SW480 (cell line): ENCODE results near the gene USP21.

ENCODE experiments used
- DNase-seq: peaks from one replicate; pipeline ENCODE4 v3.0.0-alpha.2; 2016; ENCODE audit warnings: low spot score

The USP21 gene

GRCh38 chr1:161133220-161133740, 26.0 kb upstream of the USP21 start:
- DNase-seq, result peak; percentile 36

- DNase-seq, result no peak
Measured at GRCh38 chr1:161137881-161138280, 21.4 kb upstream of the USP21 start.

- DNase-seq, result no peak
Measured at GRCh38 chr1:161138431-161138830, 20.9 kb upstream of the USP21 start.

- peak; percentile 32 for DNase-seq
Measured at GRCh38 chr1:161139766-161140165, 19.5 kb upstream of the USP21 start.

- no peak for DNase-seq
Measured at GRCh38 chr1:161140755-161141400, 18.4 kb upstream of the USP21 start.

GRCh38 chr1:161145832-161146231, 13.5 kb upstream of the USP21 start:
- DNase-seq, result no peak

GRCh38 chr1:161153176-161153575, 6.1 kb upstream of the USP21 start:
- no peak for DNase-seq

GRCh38 chr1:161153682-161154337, 5.5 kb upstream of the USP21 start, which contains the start of gene UFC1:
UFC1 (plus strand) TSS chr1:161153978; CDS start chr1:161153998, 20 bp downstream.
- DNase-seq, result peak; percentile 95

- no peak for DNase-seq
Measured at GRCh38 chr1:161157867-161158266, 1.4 kb upstream of the USP21 start.

- DNase-seq, result no peak
Measured at GRCh38 chr1:161158316-161159010, 837 bp upstream of the USP21 start.

GRCh38 chr1:161159913-161160243, 578 bp downstream of the USP21 start:
- DNase-seq, result no peak

GRCh38 chr1:161160671-161161145, 1.4 kb downstream of the USP21 start:
- DNase-seq, result no peak

GRCh38 chr1:161161652-161162051, 2.4 kb downstream of the USP21 start:
- DNase-seq, result no peak

- DNase-seq, result no peak
Measured at GRCh38 chr1:161162052-161162451, 2.8 kb downstream of the USP21 start.

- DNase-seq, result no peak
Measured at GRCh38 chr1:161162806-161163205, 3.5 kb downstream of the USP21 start.

GRCh38 chr1:161163793-161164192, 4.5 kb downstream of the USP21 start:
- no peak for DNase-seq

- DNase-seq, result no peak
Measured at GRCh38 chr1:161164901-161165610, 5.8 kb downstream of the USP21 start.

- peak; percentile 98 for DNase-seq
Measured at GRCh38 chr1:161165742-161166668, 6.7 kb downstream of the USP21 start, which contains the start of gene PPOX. PPOX (plus strand) TSS chr1:161166426; CDS start chr1:161166848, 422 bp downstream.

GRCh38 chr1:161166669-161167548, 7.6 kb downstream of the USP21 start:
- DNase-seq, result peak; percentile 48

GRCh38 chr1:161168906-161169305, 9.6 kb downstream of the USP21 start:
- no peak for DNase-seq
